NCI-H748 (cell line): ENCODE data around the gene LRRC4C.

Source experiments
- DNase-seq: peaks from one replicate; lab custom pipeline; 2025; ENCODE audit not compliant: unreplicated experiment; lab: John Stamatoyannopoulos, UW

The LRRC4C gene

GRCh38 chr11:41419901-41420300 is 39.6 kb downstream of the LRRC4C start:
- no peak for DNase-seq

GRCh38 chr11:41414771-41415440 is 44.5 kb downstream of the LRRC4C start:
- no peak for DNase-seq

GRCh38 chr11:41413843-41414242 is 45.6 kb downstream of the LRRC4C start:
- DNase-seq: no peak

- no peak for DNase-seq
Observed at GRCh38 chr11:41405812-41406211, 53.6 kb downstream of the LRRC4C start.

GRCh38 chr11:41404109-41404508 is 55.3 kb downstream of the LRRC4C start:
- DNase-seq: no peak

GRCh38 chr11:41403458-41403857 is 56.0 kb downstream of the LRRC4C start:
- DNase-seq: no peak

- DNase-seq: no peak
Observed at GRCh38 chr11:41400819-41401382, 58.6 kb downstream of the LRRC4C start.

GRCh38 chr11:41400124-41400523 is 59.3 kb downstream of the LRRC4C start:
- no peak for DNase-seq

- no peak for DNase-seq
Observed at GRCh38 chr11:41399323-41399722, 60.1 kb downstream of the LRRC4C start.

GRCh38 chr11:41398175-41398574 is 61.3 kb downstream of the LRRC4C start:
- DNase-seq: no peak

GRCh38 chr11:41394521-41395195 is 64.8 kb downstream of the LRRC4C start:
- no peak for DNase-seq

GRCh38 chr11:41392596-41392995 is 66.9 kb downstream of the LRRC4C start:
- no peak for DNase-seq

- no peak for DNase-seq
Observed at GRCh38 chr11:41389623-41390130, 69.8 kb downstream of the LRRC4C start.

GRCh38 chr11:41384329-41384728 is 75.1 kb downstream of the LRRC4C start:
- DNase-seq: no peak

- DNase-seq: no peak
Observed at GRCh38 chr11:41383768-41384167, 75.7 kb downstream of the LRRC4C start.

GRCh38 chr11:41382927-41383326 is 76.5 kb downstream of the LRRC4C start:
- no peak for DNase-seq

GRCh38 chr11:41379084-41379483 is 80.4 kb downstream of the LRRC4C start:
- no peak for DNase-seq

GRCh38 chr11:41377709-41378394 is 81.6 kb downstream of the LRRC4C start:
- no peak for DNase-seq

GRCh38 chr11:41351825-41352224 is 107.6 kb downstream of the LRRC4C start:
- DNase-seq: no peak

GRCh38 chr11:41346042-41346441 is 113.4 kb downstream of the LRRC4C start:
- no peak for DNase-seq

- no peak for DNase-seq
Observed at GRCh38 chr11:41334007-41334933, 125.2 kb downstream of the LRRC4C start.
